Fibroblast of lung (primary cell): ENCODE measurements around the gene CCDC194. TPM values are rescaled to one million over a fixed set of nuclear protein-coding genes. Genes with fewer than 3 reads are reported as not detected.

ENCODE experiments used
- DNase-seq, 2 donors: peaks; one replicate each; pipeline versions ENCODE4 v3.0.0 to v3.0.0-alpha.2; 2010; ENCODE audit warnings: low read depth in 2 of 2
- H2AFZ ChIP-seq: 2 replicates; pipeline ENCODE4 v1.5.1; 2012; ENCODE audit warnings: low read length, control low read depth, inconsistent platforms
- H3K27ac ChIP-seq: 2 replicates; pipeline ENCODE4 v1.5.1; 2011; ENCODE audit warnings: low read length, control low read depth; ENCODE audit not compliant: insufficient read depth
- H3K27me3 ChIP-seq: 2 replicates; pipeline ENCODE4 v1.5.1; 2011; ENCODE audit warnings: mild to moderate bottlenecking, low read length; ENCODE audit not compliant: control insufficient read depth, insufficient read depth
- H3K36me3 ChIP-seq: 2 replicates; pipeline ENCODE4 v1.5.1; 2011; ENCODE audit warnings: low read length; ENCODE audit not compliant: control insufficient read depth, insufficient read depth
- H3K4me1 ChIP-seq: 2 replicates; pipeline ENCODE4 v1.5.1; 2011; ENCODE audit warnings: low read length; ENCODE audit not compliant: control insufficient read depth, insufficient read depth; ENCODE audit errors: extremely low read depth
- H3K4me2 ChIP-seq: 2 replicates; pipeline ENCODE4 v1.5.1; 2011; ENCODE audit warnings: low read length, control low read depth; ENCODE audit not compliant: insufficient read depth; ENCODE audit errors: extremely low read depth
- H3K4me3 ChIP-seq, 4 experiments: fragments of 200-600 bp in 1 of 4; sonication (generic) in 1 of 4; replicated peaks in 1 of 4; 2 replicates each; pipeline ENCODE4 v1.5.1; 2011 to 2016; ENCODE audit warnings: low read length in 4 of 4, low read depth in 3 of 4, mild to moderate bottlenecking in 3 of 4, control low read depth in 2 of 4, inconsistent platforms in 1 of 4, mixed read lengths in 1 of 4; ENCODE audit not compliant: insufficient read depth in 1 of 4; ENCODE audit errors: control extremely low read depth in 1 of 4
- H3K79me2 ChIP-seq: 2 replicates; pipeline ENCODE4 v1.5.1; 2012; ENCODE audit warnings: mild to moderate bottlenecking, low read length, inconsistent platforms; ENCODE audit not compliant: control insufficient read depth, insufficient read depth
- H3K9ac ChIP-seq: 2 replicates; pipeline ENCODE4 v1.5.1; 2011; ENCODE audit warnings: mild to moderate bottlenecking, low read length, control low read depth; ENCODE audit not compliant: insufficient read depth
- H3K9me3 ChIP-seq: 2 replicates; pipeline ENCODE4 v1.5.1; 2012; ENCODE audit warnings: low read depth, low read length; ENCODE audit not compliant: control insufficient read depth, insufficient read depth
- H4K20me1 ChIP-seq: 2 replicates; pipeline ENCODE4 v1.5.1; 2011; ENCODE audit warnings: low read length; ENCODE audit not compliant: control insufficient read depth, insufficient read depth; ENCODE audit errors: extremely low read depth
- EZH2 ChIP-seq: IDR thresholded peaks from 2 replicates; pipeline ENCODE4 v1.5.1; 2012; ENCODE audit warnings: low read length, control low read depth, mild to moderate bottlenecking; ENCODE audit errors: missing control alignments
- polyA plus RNA-seq, 2 donors: library from polyadenylated mRNA; depleted of rRNA in 1 of 2; stranded (reverse) in 1 of 2; unstranded in 1 of 2; fragments of >200 nt; gene quantifications; 2 replicates each; pipeline ENCODE4 v1.2.1, GENCODE V29; 2011 to 2012; ENCODE audit warnings: missing spikeins in 1 of 2
- total RNA-seq: library from RNA; depleted of rRNA; stranded (reverse); fragments of >200 nt; gene quantifications from 2 replicates; pipeline ENCODE4 v1.2.1, GENCODE V29; 2014
- TF ChIP-seq, protein P1 (sequence below), 2 donors: IDR thresholded peaks in 1 of 2; conservative IDR thresholded peaks in 1 of 2; 1 replicate in 1 of 2; 2 replicates in 1 of 2; pipeline ENCODE4 v1.5.1; 2011 to 2012; ENCODE audit warnings: low read length in 2 of 2, control low read depth in 1 of 2, inconsistent platforms in 1 of 2, low read depth in 1 of 2, mild to moderate bottlenecking in 1 of 2

The CCDC194 gene
- total and polyA plus RNA-seq, 2 donors (not counting 1 experiment from before 2014, with no cell fraction given) = not detected

DNA sequence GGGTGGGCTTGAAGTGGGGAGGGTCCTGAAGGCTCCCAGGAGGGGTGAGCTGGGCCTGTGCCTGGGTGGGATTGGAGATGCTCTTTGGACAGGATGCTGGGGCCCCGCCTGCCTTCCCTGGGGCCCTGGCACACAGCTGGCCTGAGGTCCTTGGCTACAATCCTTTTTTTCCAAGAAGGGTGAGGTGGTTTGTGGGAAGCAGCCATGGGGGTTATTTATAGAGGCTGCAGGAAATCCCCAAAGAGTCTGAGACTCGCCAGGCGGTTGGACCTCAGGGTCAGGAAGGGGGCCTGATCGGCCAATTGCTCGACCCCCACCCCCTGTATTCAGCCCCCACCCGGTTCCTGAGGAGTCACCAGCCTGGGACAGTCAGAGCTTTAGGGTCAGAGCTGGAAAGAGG, 46.6 kb downstream of the CCDC194 start:
- no peak overlapping the region for H3K4me2 ChIP-seq
- H3K9ac ChIP-seq = no peak overlapping the region
- no peak overlapping the region for H3K27ac ChIP-seq
- no peaks in the 10 kb centered on the region for H3K79me2 ChIP-seq
- TF ChIP-seq, protein P1, sequence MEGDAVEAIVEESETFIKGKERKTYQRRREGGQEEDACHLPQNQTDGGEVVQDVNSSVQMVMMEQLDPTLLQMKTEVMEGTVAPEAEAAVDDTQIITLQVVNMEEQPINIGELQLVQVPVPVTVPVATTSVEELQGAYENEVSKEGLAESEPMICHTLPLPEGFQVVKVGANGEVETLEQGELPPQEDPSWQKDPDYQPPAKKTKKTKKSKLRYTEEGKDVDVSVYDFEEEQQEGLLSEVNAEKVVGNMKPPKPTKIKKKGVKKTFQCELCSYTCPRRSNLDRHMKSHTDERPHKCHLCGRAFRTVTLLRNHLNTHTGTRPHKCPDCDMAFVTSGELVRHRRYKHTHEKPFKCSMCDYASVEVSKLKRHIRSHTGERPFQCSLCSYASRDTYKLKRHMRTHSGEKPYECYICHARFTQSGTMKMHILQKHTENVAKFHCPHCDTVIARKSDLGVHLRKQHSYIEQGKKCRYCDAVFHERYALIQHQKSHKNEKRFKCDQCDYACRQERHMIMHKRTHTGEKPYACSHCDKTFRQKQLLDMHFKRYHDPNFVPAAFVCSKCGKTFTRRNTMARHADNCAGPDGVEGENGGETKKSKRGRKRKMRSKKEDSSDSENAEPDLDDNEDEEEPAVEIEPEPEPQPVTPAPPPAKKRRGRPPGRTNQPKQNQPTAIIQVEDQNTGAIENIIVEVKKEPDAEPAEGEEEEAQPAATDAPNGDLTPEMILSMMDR (conservative IDR thresholded peaks at IDR 0.05 in 1 of 2, IDR thresholded peaks at IDR 0.05 in 1 of 2; ENCODE audit: low read depth in 1 of 2, low read length in 2 of 2) = no peak
- no peak for TF ChIP-seq EZH2
- no peaks in the 10 kb centered on the region for H3K4me1 ChIP-seq
- H3K9me3 ChIP-seq = no peaks in the 10 kb centered on the region
- H2AFZ ChIP-seq = no peak overlapping the region
- no peak for DNase-seq
- no peak overlapping the region for H3K4me3 ChIP-seq
- peaks cover 3% of the 10 kb centered on the region for H3K27me3 ChIP-seq
- no peaks in the 10 kb centered on the region for H4K20me1 ChIP-seq
- no peaks in the 10 kb centered on the region for H3K36me3 ChIP-seq

DNA sequence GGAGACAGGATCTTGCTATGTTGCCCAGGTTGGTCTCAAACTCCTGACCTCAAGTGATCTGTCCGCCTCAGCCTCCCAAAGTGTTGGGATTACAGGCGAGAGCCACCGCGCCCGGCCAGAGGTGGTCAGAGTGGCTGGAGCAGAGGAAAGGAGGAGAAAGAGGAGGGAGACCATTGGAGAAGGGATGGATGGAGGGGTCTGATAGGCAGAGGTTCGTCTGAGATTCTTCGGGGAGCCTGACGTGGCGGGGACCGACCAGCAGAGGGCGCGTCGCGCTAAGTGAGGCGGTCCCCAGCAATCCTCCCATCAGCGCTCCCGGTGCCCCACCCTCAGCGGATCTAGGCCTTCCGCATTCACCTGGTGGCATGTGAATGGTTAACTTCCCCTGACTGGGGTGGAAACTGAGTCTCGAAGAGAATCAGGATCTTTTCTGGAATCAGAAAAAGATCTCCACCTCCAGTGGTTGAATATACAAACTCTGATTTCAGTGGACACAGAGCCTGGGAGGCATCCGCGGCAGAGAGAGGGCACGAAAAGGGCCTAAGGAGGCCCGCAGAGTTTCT, 47.8 kb downstream of the CCDC194 start:
- H3K9ac ChIP-seq = no peak overlapping the region
- H2AFZ ChIP-seq = no peak overlapping the region
- no peaks in the 10 kb centered on the region for H3K4me1 ChIP-seq
- H3K27me3 ChIP-seq = peaks cover 3% of the 10 kb centered on the region
- no peaks in the 10 kb centered on the region for H3K9me3 ChIP-seq
- no peak for TF ChIP-seq EZH2
- TF ChIP-seq, protein P1 (conservative IDR thresholded peaks at IDR 0.05 in 1 of 2, IDR thresholded peaks at IDR 0.05 in 1 of 2; ENCODE audit: low read depth in 1 of 2, low read length in 2 of 2) = peak; percentile 89 to 91
- H3K36me3 ChIP-seq = peaks cover 3% of the 10 kb centered on the region
- H3K4me3 ChIP-seq = no peak overlapping the region
- no peak overlapping the region for H3K27ac ChIP-seq
- no peaks in the 10 kb centered on the region for H4K20me1 ChIP-seq
- no peak overlapping the region for H3K4me2 ChIP-seq
- DNase-seq = peak; percentile 47 to 54
- no peaks in the 10 kb centered on the region for H3K79me2 ChIP-seq

DNA sequence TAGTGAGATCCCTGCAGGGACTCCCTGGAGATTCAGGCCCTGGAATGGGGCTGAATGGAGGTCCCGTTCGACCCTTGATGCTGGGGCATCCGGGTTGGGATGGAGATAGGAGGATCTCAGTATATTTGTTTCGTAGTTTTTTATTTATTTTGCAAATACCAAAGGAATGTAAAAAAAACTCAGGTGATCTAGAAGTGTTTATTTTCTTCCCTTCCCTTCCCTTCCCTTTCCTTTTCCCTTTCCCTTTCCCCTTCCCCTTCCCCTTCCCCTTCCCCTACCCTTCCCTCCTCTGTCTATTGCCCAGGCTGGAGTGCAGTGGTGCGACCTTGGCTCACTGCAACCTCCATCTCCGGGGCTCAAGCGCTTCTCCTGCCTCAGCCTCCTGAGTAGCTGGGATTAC, 52.2 kb downstream of the CCDC194 start:
- Histone ChIP-seq H2AFZ (no peak overlapping the region), H3K4me1 (peaks cover 3% of the 10 kb centered on the region), H3K27me3 (no peaks in the 10 kb centered on the region)

More for the DNA sequence above, 52.2 kb downstream of the CCDC194 start:
- no peak overlapping the region for H3K4me3 ChIP-seq
- H3K9me3 ChIP-seq = no peaks in the 10 kb centered on the region
- no peak overlapping the region for H3K9ac ChIP-seq
- no peak for DNase-seq
- H4K20me1 ChIP-seq = no peaks in the 10 kb centered on the region
- H3K79me2 ChIP-seq = no peaks in the 10 kb centered on the region
- no peak overlapping the region for H3K4me2 ChIP-seq
- peaks cover 3% of the 10 kb centered on the region for H3K36me3 ChIP-seq
- TF ChIP-seq, protein P1 (conservative IDR thresholded peaks at IDR 0.05 in 1 of 2, IDR thresholded peaks at IDR 0.05 in 1 of 2; ENCODE audit: low read depth in 1 of 2, low read length in 2 of 2) = no peak
- TF ChIP-seq EZH2 = no peak
- no peak overlapping the region for H3K27ac ChIP-seq
